Measurements from ENCODE around the gene EPRS1. TPM values are rescaled to one million over a fixed set of nuclear protein-coding genes. Genes with fewer than 3 reads are reported as not detected.

The EPRS1 gene
- total and polyA plus RNA-seq, 2 of the 13 experiments (the other 11 are each of a cell fraction or from before 2014, with no cell fraction given) = 86.1 to 124 TPM

- FAIRE-seq (no peak), DNase-seq (ENCODE audit: low spot score) (peak; percentile 3), ATAC-seq (no peak)
- ChIA-PET CTCF (ENCODE audit: low intra/inter-chr PET ratio, low total read pairs) (no interaction called here), POLR2A (interaction anchor here (0.8 kb wide), 1 partner anchor 65 kb away, joined by 6 read pairs; no protein-coding TSS in a partner anchor)
- no TSS peak for BruUV-seq (replicated peaks)
- H3K4me1 ChIP-seq (ENCODE audit: insufficient read depth, low read length) = peaks cover 22% of the 10 kb centered on the region
- in situ Hi-C loops (cut with HindIII; ENCODE audit: extremely low pct_ligation_motif_present, low pct_unique_long_range_greater_than_20kb) (loop anchor here (5.0 kb wide), 1 partner anchor 42 kb away; the partner anchor contains the start of gene BPNT1), intact Hi-C loops (cut with micrococcal nuclease; ENCODE audit: unreplicated experiment) (no loop called here)
- peak overlapping the region; percentile 94 to 96 (median 96) for H3K4me3 ChIP-seq (replicated peaks in 1 of 3; ENCODE audit: insufficient read depth in 1 of 3, low read depth in 2 of 3, low read length in 3 of 3)
- peaks cover 2 to 17% of the 10 kb centered on the region in 2 experiments; a peak in 4 of 5 replicates for H3K36me3 ChIP-seq (replicated peaks in 1 of 2; ENCODE audit: control insufficient read depth in 1 of 2, insufficient read depth in 2 of 2, low read length in 2 of 2)
- H3K79me2 ChIP-seq (ENCODE audit: insufficient read depth, low read length) = peaks cover 41% of the 10 kb centered on the region
- no peak overlapping the region for H2AFZ ChIP-seq (ENCODE audit: low read length)
- TF ChIP-seq TERF1 (CRISPR knock-in tag; IDR thresholded peaks at IDR 0.05) (no peak), ZNF354B (CRISPR knock-in tag; IDR thresholded peaks at IDR 0.05) (0 out of 2 replicates have a peak, but pooled peaks have one; percentile 29), YY1 (IDR thresholded peaks at IDR 0.05; ENCODE audit: insufficient read depth, insufficient replicate concordance, low read depth, low read length) (no peak), FOXM1 (CRISPR knock-in tag; IDR thresholded peaks at IDR 0.05) (no peak), PITX1 (CRISPR knock-in tag; IDR thresholded peaks at IDR 0.05) (no peak), HMGA1 (CRISPR knock-in tag; conservative IDR thresholded peaks at IDR 0.05) (no peak), ZNF547 (CRISPR knock-in tag; IDR thresholded peaks at IDR 0.05) (no peak), ZNF280B (CRISPR knock-in tag; IDR thresholded peaks at IDR 0.05; ENCODE audit: borderline replicate concordance) (no peak)
- no peaks in the 10 kb centered on the region for H3K27me3 ChIP-seq (ENCODE audit: control insufficient read depth in 1 of 2, insufficient read depth in 2 of 2, low read length in 2 of 2)
- H3K9me3 ChIP-seq (ENCODE audit: low read length) = no peaks in the 10 kb centered on the region
- 52% methylated on average over 4 of the region's 4 CpGs for WGBS (ENCODE audit: low lambda C conversion rate)
- no peaks in the 10 kb centered on the region; the same call in 1 of the 2 replicates for H4K20me1 ChIP-seq (ENCODE audit: insufficient read depth, low read length)
- H3K4me2 ChIP-seq (ENCODE audit: low read depth, low read length) = peak overlapping the region; percentile 81
- H3K9ac ChIP-seq (ENCODE audit: insufficient read depth, low read depth, low read length) = peak overlapping the region; percentile 84
- no peak overlapping the region for H3K27ac ChIP-seq (ENCODE audit: extremely low read length, insufficient read depth, low read length)
These were observed 1.5 kb downstream of the EPRS1 start for GRCh38 chr1:220044678-220045355.
